ENCODE results near the gene ZNF30.
"Not testable (repeated sequence)": the region's sequence is repeated elsewhere in the genome, so short reads cannot be mapped to it uniquely, and the experiment has no call there.

Gene ZNF30

GRCh38 chr19:34989298-34989697, 62.6 kb downstream of the ZNF30 start:
- no peak for DNase-seq

DNA sequence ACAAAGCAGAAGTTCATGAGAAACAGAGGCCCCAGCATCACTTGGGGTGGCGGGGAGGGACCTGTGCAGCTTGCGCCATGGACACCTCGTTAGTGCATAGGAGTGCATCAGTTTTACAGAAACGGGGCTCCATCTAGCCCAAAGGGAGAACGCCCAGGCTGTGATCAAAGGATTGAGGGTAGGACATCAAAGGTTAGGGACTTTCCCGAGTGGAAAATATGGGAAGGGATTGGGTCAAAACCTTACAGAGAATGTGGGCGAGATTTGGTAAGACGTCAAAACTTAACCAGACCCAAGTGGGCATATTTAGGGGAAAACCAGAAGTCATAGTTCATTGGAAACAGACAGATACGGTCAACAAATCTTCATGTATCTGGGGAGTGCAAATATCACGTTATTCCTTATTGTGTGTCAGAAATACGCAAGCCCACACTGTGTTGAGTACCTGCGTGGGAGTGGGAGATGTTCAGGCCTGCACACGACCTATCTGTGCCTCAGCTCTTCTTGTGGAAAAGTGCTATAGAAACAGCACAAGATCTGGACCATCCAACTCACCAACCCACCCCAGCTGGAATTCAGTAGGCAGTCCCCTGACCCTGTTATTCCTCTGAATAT, 64.0 kb downstream of the ZNF30 start:
- no peak for DNase-seq

- DNase-seq, result no peak
Observed at GRCh38 chr19:34991542-34992333, 65.0 kb downstream of the ZNF30 start.

DNA sequence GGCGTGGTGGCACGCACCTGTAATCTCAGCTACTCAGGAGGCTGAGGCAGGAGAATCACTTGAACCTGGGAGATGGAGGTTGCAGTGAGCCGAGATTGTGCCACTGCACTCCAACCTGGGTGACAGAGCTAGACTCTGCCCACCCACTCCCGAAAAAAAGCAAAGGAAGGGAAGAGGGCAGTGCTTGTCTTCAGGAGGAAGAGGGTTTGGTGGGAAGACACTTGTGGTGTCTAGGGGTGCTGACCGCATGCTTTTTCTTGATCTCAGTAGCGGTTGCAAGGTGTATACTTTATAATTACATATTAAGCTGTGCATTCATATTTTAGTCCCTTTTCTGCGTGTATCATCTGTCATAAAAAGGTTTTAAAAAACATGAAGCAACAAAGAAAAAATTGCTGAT, 65.9 kb downstream of the ZNF30 start:
- DNase-seq, result not testable (repeated sequence)

DNA sequence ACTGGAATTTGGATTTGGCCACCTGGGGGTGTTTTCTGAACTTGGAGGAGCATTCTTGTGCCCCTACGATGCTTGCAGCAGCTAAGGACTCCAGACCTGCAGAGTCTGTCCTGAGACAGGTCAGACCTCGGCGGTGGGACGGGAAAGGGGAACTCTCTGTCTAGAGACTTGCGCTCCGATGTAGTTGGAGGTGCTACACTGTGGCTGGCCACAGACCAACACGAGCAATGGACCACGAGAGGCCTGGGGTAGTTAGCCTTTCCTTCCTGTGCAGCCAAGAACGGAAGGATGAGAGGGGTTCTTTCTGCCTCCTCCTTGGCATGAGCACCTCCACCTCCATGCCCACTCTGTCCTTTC, 67.6 kb downstream of the ZNF30 start:
- DNase-seq, result no peak

All from NCI-H1092 treated with DMSO at 0.1 percent for 48 hours (cell line).